8988T (cell line): ENCODE data around the gene NFATC3.

Experiments used
- DNase-seq: peaks from one replicate; pipeline ENCODE4 v3.0.0; 2011

The NFATC3 gene

GRCh38 chr16:68073902-68074760, 11.0 kb upstream of the NFATC3 start:
- DNase-seq, result no peak

GRCh38 chr16:68074850-68075555, 10.2 kb upstream of the NFATC3 start:
- DNase-seq, result no peak

GRCh38 chr16:68075980-68076379, 9.2 kb upstream of the NFATC3 start:
- no peak for DNase-seq

- no peak for DNase-seq
Observed at GRCh38 chr16:68076560-68076959, 8.6 kb upstream of the NFATC3 start.

GRCh38 chr16:68077866-68078700, 7.1 kb upstream of the NFATC3 start:
- DNase-seq, result no peak

- DNase-seq, result no peak
Observed at GRCh38 chr16:68078701-68079375, 6.3 kb upstream of the NFATC3 start.

GRCh38 chr16:68079376-68079625, 5.9 kb upstream of the NFATC3 start:
- no peak for DNase-seq

- DNase-seq, result no peak
Observed at GRCh38 chr16:68079626-68080344, 5.4 kb upstream of the NFATC3 start.

- DNase-seq, result no peak
Observed at GRCh38 chr16:68081861-68082628, 3.1 kb upstream of the NFATC3 start.

GRCh38 chr16:68082629-68083238, 2.4 kb upstream of the NFATC3 start:
- DNase-seq, result no peak

- no peak for DNase-seq
Observed at GRCh38 chr16:68083239-68083781, 1.9 kb upstream of the NFATC3 start.

- DNase-seq, result no peak
Observed at GRCh38 chr16:68083861-68084503, 1.2 kb upstream of the NFATC3 start.

GRCh38 chr16:68084504-68085258, 489 bp upstream of the NFATC3 start:
- DNase-seq, result no peak

- no peak for DNase-seq
Observed at GRCh38 chr16:68086336-68086841, 1.2 kb downstream of the NFATC3 start.

- DNase-seq, result no peak
Observed at GRCh38 chr16:68086860-68087268, 1.7 kb downstream of the NFATC3 start.

- no peak for DNase-seq
Observed at GRCh38 chr16:68087688-68088087, 2.5 kb downstream of the NFATC3 start.

- DNase-seq, result no peak
Observed at GRCh38 chr16:68088130-68088972, 3.2 kb downstream of the NFATC3 start.

GRCh38 chr16:68089067-68089466, 3.9 kb downstream of the NFATC3 start:
- DNase-seq, result no peak
